Activated CD4-positive, alpha-beta T cell treated with anti-CD3 and anti-CD28 coated beads for 48 hours (primary cell): ENCODE data around the gene PERM1.
A peak's percentile ranks its signal among the peaks of the same experiment; 100 is the strongest.

Source experiments
- DNase-seq: peaks from one replicate; pipeline ENCODE4 v3.0.0-alpha.2; 2020

The PERM1 gene

GRCh38 chr1:945688-946556 is 36.0 kb downstream of the PERM1 start:
- no peak for DNase-seq

GRCh38 chr1:944341-945325 is 37.3 kb downstream of the PERM1 start:
- DNase-seq = no peak

DNA sequence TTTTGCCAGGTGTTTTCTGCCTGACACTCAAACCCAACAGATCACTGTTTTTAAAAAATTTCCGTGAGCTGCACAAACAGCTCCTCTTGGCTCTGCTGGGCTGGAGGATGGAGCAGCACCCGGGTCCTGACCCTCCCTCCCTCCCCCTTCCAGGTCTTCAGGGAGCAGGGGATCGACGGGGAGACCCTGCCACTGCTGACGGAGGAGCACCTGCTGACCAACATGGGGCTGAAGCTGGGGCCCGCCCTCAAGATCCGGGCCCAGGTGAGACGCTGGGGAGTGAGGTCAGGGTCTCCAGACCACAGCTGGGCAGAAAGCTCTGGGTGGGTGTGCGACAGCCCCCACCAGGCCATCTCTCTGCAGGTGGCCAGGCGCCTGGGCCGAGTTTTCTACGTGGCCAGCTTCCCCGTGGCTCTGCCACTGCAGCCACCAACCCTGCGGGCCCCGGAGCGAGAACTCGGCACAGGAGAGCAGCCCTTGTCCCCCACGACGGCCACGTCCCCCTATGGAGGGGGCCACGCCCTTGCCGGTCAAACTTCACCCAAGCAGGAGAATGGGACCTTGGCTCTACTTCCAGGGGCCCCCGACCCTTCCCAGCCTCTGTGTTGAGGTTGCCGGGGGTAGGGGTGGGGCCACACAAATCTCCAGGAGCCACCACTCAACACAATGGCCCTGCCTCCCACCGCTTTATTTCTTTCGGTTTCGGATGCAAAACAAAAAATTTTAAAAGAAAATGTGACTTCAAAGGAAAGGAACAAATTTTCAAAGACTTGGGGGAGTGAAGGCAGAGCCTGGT is 38.1 kb downstream of the PERM1 start:
- DNase-seq = no peak

- DNase-seq = no peak
These were observed 38.9 kb downstream of the PERM1 start for GRCh38 chr1:942864-943533.

- DNase-seq = no peak
These were observed 39.5 kb downstream of the PERM1 start for GRCh38 chr1:942411-942821.

GRCh38 chr1:941588-942383 is 40.1 kb downstream of the PERM1 start:
- peak; percentile 55 for DNase-seq

DNA sequence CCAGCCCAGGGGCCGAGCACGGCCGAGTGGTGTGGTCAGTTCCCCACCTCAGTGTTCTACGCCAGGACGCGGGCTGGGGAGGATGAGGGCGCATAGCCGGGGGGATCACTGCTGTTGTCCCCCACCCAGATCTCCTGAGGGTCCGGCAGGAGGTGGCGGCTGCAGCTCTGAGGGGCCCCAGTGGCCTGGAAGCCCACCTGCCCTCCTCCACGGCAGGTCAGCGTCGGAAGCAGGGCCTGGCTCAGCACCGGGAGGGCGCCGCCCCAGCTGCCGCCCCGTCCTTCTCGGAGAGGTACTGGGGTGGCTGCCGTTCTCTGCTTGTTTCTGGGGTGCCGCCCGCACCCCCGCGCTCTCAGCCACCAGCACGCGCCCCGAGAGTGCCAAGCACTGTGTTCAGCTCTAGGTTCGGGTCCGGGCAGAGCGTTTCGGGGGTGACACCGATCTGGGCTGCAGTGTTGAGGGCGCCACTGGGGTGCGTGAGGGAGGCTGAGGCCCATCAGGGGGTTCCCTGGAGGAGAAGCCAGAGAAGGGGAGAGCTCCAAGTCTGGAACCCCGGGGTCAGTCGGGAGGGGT is 40.8 kb downstream of the PERM1 start:
- no peak for DNase-seq

DNA sequence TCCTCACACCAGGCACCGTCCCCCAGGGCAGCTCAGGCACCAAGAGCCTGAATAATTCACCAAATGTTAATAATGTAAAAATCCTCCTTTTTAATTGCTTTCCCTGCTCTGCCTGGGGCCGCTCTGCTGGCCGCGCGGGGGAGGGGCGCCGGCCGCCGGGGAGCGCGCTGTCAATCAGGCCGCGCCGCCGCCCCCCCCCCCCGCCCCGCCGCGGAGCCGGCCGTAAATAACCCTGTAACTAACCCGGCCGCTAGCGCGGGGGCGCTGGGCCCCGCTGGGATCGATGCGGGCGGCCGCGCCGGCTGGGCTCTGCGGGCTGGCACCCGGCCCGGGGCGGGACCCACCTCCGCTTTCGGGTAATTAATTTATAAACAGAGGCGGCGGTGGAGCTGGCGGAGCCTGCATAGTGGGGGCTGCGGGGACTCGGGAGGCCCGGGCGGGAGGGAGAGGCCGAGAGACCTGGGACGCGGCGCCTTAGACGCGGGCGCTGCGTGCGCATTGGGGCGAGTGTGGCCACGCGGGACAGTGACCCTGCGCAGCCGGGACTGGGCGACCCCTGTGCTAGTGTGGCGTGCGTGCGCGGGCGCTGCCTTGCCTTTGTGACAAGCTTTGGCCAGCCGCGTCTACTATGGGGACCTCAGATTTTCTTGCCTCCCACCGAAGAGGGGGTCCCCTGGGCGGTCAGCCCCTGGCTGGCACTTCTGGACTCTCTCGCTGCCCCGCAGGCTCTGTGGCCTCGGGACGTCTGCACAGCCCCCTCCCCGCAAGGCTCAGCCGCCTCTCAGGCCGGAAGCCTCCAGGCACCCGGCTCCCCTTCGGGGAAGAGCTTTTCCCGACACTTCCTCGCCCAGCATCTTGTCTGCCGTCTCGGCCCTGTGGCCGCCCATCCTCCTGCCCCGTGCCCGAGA is 41.5 kb downstream of the PERM1 start:
- no peak for DNase-seq

GRCh38 chr1:939511-940106 is 42.3 kb downstream of the PERM1 start:
- no peak for DNase-seq

DNA sequence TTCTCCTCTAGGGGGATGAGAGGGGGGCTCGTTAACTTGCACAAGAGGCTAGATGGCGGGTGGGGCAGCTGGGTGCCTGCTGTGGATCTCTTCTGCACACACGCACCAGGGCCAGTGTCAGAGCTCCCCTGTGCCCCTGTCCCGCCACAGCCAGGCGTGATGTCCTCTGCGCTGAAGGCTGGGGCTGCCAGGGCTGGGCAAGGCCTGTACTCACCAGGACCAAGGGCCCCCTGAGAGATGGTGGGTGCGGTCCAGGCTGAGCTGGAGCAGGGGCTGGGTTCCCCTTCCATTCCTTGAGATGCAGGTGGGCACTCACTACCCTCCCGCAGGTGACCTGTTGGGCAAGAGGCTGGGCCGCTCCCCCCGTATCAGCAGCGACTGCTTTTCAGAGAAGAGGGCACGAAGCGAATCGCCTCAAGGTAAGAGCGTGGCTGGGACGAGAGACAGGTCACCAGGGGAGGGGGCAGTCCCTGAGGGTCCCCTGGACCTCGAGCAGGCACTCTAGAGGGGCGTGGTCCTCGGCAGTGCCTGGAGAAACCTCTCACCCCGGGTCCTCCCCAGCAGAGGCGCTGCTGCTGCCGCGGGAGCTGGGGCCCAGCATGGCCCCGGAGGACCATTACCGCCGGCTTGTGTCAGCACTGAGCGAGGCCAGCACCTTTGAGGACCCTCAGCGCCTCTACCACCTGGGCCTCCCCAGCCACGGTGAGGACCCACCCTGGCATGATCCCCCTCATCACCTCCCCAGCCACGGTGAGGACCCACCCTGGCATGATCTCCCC is 43.0 kb downstream of the PERM1 start:
- DNase-seq = no peak

DNA sequence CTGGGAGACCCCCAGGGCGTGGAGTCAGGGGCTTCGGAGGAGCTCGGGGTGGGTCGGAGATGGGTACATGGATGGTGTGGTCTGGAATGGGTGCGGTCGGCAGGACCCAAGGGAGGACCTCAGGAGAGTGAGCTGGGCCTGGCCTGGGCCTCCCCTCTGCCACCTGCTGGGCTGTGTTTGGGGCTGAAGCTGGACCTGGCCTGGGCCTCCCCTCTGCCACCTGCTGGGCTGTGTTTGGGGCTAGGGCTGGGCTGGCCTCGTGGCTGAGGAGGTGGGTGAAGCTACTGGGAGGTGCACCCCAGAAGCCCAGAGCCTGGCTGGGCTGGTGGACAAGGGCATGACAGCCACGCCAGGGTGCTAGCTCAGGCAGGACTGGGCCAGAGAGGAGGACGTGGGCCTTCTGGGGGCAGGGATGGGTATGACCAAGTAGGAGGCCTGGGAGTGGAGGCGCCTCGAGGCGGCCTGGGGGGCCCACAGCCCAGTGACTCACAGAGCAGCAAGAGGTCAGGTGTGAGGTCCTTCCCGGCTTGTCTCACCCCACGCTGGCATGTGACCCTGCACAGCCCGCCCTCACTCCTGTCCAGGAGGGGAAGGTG is 43.7 kb downstream of the PERM1 start:
- no peak for DNase-seq

GRCh38 chr1:937521-937920 is 44.4 kb downstream of the PERM1 start:
- no peak for DNase-seq

DNA sequence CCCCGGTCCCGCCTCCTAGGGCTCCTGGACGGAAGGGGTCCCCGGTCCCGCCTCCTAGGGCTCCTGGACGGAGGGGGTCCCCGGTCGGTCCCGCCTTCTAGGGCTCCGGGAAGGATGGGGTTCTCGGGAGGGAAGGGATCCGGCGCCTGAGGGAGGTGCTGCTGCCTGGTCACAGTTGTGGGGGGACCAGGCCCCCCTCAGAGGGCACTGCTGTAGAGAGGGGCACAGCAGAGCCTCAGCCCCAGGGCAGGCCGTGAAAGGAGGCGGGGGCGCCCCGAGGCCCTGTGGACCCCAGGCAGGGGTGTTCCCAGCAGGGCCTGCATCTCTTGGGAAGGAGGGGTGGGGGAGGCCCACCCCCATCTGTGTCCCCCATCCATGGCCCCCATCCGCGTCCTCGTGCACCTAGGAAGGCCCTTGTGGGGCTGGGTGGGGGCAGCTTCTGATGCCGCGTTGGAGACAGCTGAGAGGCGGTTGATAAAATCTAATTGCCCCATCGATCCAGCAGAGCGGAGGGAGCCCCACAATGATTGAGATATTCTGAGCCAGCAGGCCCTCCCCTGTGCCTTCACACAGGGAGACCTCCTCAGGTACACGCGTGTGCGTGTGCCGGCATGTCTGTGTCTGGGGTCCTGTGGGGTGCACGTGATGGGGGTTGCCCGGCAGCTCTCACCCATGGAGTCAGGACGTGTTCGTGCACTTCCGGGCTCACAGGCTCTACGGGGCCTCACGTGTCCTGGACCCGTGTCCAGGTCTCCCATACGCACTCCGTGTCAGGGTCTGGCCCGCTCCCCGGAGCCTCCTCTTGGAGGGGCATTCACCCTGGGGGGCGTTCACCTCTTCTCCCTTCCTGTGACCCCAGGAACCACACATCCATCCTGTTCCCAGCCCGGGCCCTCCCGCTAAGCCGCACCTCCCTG is 45.3 kb downstream of the PERM1 start:
- DNase-seq = no peak

GRCh38 chr1:935751-936231 is 46.1 kb downstream of the PERM1 start:
- no peak for DNase-seq

DNA sequence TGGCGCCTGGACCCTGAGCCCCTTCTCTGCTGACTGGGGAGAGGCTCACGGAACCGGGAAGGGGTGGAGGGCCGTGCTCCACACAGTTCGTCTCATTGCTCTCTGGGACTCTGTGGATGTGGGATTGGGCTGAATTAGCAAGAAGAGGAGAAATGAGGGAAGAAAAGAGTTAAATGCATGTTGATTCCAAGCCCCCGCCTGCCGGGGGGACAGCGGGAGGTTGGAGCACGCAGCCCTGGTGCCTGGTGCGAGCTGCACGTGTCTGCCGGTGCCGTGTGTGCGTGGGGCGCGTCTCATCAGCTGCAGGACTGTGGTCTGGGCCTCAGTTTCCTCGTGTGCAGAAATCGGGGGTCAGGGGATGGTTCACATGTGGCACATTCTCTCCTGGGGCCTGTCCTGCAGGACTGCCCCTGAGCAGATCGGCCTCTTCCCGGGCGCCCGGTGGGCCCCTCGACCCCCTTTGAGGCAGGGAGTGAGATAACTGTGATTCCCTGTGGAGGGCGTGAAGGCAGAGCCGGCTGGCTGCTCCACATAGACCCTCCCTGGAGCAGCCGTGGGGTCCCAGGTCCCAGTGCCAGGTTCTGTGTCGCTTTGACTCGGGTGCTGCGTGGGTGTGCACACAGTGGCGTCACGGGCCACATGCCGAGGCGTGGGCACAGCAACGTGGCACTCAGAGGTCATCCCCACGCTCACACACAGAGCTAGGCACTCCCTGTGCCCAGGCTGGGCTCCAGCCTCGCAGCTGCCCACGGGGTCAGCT is 46.7 kb downstream of the PERM1 start:
- DNase-seq = no peak

- DNase-seq = no peak
These were observed 48.3 kb downstream of the PERM1 start for GRCh38 chr1:933603-933940.
